D721Med (cell line): ENCODE measurements around the gene CCDC150.

Source experiments
- DNase-seq: peaks from one replicate; pipeline ENCODE4 v3.0.0; 2011; ENCODE audit warnings: low spot score; ENCODE audit not compliant: insufficient read length
- FAIRE-seq: peaks from 2 replicates; lab custom pipeline; 2011; peaks lifted over from hg19 to GRCh38; lab: Jason Lieb, UNC
- CTCF ChIP-seq: IDR thresholded peaks from 2 replicates; pipeline ENCODE4 v1.5.1; 2012; ENCODE audit warnings: mild to moderate bottlenecking, control low read depth; ENCODE audit not compliant: insufficient read depth; ENCODE audit errors: missing control alignments

CCDC150 gene

GRCh38 chr2:196635156-196635555 is 4.4 kb upstream of the CCDC150 start:
- FAIRE-seq, result peak; percentile 46
- DNase-seq, result no peak
- TF ChIP-seq CTCF, result no peak

GRCh38 chr2:196638765-196639164 is 750 bp upstream of the CCDC150 start:
- no peak for FAIRE-seq
- TF ChIP-seq CTCF, result no peak

GRCh38 chr2:196640031-196640548 is 575 bp downstream of the CCDC150 start:
- FAIRE-seq (no peak), DNase-seq (no peak)

More at GRCh38 chr2:196638765-196639164, 750 bp upstream of the CCDC150 start:
- no peak for DNase-seq

GRCh38 chr2:196649202-196649601 is 9.7 kb downstream of the CCDC150 start:
- no peak for TF ChIP-seq CTCF
- DNase-seq (no peak), FAIRE-seq (no peak)

More at GRCh38 chr2:196640031-196640548, 575 bp downstream of the CCDC150 start:
- TF ChIP-seq CTCF, result no peak

- DNase-seq (no peak), FAIRE-seq (peak; percentile 35)
- TF ChIP-seq CTCF, result no peak
Measured at GRCh38 chr2:196651387-196652094, 12.0 kb downstream of the CCDC150 start.

- FAIRE-seq (no peak), DNase-seq (no peak)
- no peak for TF ChIP-seq CTCF
Measured at GRCh38 chr2:196652869-196653268, 13.4 kb downstream of the CCDC150 start.

- FAIRE-seq, result no peak
- no peak for TF ChIP-seq CTCF
- DNase-seq, result no peak
Measured at GRCh38 chr2:196653843-196654242, 14.3 kb downstream of the CCDC150 start.
